Activated CD8-positive, alpha-beta memory T cell treated with anti-CD3 and anti-CD28 coated beads, Interleukin-2, amount 50 U/mL, for 1 hour (primary cell): ENCODE data around the gene KRTDAP.
"Not testable (repeated sequence)": the region's sequence is repeated elsewhere in the genome, so short reads cannot be mapped to it uniquely, and the experiment has no call there.

Experiments used
- DNase-seq: peaks from one replicate; pipeline ENCODE4 v3.0.0-alpha.2; 2020; ENCODE audit errors: extremely low read depth

KRTDAP gene

DNA sequence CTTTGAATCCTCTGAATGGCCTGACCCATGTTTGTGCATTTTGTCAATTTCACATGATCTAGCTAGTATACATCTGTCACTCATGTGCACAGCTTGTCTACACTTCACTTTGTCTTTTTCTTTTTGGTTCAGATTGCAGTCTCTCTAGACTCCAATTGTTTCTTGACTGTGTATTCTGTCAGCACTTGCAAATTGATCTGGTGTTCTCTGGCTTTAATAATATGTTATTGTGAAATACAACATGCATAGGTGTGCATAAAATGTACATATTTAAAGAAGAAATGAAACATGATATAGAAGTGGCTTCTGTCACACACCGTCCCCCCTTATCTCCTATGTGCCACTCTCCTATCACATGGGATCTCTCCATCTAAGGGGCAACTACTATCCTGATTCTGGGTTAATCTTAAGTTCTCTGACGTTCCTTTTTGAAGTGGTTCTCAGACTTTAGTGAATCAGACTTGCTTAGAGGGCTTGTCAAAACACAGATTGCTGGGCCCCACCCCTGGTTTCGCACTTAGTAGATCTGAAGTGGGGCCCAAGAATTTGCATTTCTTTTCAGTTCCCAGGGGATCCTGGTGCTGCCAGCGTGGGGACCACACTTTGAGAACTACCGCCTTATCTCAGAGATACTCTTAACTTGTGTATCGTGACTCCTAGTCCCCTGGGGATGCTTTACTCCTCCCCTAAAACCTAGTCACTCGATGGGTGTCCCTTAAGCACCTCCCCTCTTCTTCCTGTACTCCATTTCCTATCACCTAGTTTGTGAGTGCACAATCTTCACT is 5.8 kb downstream of the KRTDAP start:
- no peak for DNase-seq

DNA sequence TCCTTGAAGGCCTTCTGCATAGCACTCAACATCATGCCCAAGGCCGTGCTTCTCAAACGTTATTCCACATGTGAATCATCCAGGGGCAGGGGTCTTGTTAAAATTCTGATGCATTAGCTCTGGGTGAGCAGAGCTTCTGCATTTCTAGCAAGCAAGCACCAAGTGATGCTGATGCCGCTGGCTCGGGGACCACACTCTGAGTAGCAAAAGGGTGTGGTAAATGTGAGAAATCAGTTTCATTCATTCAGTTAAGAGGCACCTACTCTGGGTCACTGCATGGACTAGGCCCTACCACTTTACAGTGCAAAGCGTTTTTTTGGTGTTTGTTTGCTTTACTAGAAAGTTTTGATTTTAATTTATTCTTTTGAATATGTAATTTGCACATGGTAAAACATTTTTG is 7.2 kb downstream of the KRTDAP start:
- DNase-seq: no peak

DNA sequence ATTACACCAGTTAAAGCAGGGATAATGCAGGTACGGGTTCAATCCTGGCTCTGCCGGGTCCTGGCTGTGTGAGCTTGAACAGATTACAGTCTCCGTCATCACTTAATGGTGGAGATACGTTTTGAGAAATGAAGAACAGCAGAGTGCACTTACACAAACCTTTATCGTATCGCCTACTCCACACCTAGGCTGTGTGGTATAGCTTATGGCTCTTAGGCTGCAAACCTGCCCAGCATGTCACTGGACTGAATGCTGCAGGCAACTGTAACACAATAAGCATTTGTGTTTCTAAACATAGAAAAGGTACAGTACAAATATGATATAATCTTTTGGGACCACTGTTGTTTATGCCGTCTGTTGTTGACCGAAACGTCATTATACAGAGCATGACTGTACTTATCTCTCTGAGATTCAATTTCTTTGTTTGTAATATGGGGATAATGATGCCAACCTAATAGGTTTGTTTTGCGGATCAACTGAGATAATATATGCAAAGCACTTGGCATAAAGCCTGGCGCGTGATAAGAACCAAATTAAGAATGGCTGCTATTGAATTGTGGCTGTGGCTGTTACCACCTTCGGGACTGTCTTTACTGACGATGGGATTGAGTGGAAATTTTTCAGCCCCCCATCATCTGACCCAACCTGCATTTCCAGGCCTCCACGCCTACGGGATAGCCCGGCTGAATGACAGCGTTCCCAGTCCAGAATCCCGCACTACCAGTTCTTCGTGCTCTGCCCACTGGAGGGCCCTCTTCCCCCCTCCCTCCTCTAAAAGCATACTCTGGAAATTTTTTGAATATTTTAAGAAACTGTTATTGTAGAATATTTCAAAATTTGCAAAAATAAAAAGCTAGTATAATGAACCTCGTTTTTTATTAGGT is 11.2 kb downstream of the KRTDAP start:
- DNase-seq: no peak

DNA sequence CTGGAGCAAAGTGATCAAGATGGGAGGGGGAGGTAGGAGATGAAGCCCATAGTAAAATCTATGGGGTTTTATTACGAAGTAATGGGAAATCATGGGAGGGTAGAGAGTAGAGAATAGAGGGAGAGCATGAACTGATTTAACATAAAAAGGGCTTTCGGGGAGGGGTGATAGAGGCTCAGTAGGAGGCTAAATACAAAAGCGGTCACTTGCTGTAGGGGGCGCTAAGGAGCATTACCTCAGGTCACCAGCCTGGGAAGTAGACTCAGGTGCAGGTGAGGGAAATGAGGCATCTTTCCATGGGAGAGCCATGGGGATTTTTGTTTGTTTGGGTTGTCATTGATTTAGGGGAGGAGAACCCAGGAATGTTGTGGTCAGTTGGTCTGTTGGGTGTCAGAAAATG is 14.1 kb downstream of the KRTDAP start:
- DNase-seq: no peak

DNA sequence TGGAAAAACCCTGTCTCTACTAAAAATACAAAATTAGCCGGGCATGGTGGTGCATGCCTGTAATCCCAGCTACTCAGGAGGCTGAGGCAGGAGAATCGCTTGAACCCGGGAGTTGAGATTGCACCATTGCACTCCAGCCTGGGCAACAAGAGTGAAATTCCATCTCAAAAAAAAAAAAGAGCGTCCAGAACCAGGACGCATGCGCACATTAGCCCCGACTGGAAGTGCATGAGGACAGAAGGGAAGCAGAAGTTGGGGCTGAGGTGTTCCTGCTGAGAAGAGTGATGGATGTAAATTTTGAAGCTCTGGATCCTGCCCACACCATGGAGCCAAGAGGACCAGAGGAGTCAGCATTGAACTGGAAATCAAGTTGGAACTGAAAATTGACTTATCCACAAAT is 15.7 kb downstream of the KRTDAP start:
- DNase-seq: not testable (repeated sequence)

DNA sequence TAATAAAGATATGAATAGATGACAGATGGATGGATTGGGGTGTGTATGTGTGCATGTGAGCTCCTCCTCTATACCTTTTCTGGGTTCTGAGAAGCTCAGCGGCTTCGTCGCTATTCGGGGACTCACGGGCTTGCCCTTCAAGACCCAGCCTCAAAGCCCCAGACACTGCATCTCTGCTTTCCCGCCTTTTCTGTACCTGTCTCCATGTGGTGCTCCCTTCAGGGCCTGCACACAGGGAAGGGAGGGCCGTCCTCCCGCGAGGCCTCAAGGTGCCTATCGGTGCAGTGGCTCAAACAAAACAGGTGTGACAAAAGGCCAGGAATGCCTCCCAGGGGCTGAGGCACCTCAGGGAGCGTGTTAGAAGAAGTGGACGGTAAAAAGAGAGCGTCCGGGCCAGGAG is 16.2 kb downstream of the KRTDAP start:
- no peak for DNase-seq

DNA sequence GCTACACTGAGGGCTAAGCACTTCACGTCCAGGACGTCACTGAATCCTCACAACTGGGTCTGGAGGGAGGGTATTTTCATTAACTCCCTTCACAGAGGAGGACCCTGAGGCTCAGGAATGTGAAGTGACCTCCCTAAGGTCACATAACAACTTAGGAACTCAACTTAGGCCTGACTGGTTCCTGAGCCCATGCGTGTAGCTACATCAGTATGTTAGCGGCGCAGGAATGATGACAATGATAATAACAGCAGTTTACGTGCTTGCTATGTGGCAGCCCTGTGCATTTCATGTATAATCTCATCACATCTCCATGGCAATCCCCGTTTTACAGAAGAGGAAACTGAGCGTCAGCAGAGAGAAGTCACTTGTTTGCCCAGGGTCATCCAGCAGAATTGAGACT is 18.3 kb downstream of the KRTDAP start:
- DNase-seq: no peak

DNA sequence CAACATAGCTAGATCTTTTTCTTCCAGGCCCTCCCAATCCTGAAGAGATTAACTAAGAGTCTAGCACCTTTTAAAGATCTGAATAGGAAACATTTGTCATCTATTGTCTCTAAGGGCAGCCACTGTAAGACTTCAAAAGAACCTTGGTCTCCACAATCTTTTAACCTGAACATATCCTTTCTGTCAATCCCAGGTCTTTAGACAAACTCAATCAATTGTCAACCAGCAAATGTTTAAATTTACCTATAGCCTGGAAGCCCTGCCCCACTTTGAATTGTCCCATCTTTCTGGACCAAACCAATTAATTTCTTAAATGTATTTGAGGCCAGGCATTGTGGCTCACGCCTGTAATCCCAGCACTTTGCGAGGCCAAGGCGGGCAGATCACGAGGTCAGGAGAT is 19.2 kb downstream of the KRTDAP start:
- DNase-seq: not testable (repeated sequence)

DNA sequence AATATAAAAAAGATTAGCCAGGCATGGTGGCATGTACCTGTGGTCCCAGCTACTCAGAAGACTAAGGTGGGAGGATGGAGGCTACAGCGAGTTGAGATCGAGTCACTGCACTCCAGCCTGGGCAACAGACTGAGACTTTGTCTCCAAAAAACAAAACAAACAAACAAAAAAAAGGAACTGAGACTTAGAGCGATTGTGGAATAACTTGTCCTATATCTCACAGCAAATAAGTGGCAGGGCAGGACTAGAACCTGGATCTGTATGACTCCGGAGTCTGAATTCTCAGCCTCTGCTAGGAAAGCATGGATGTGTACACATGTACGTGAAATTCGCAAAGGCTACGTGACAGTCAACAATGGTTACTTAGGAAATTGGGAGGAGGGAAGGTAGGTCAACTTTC is 20.1 kb downstream of the KRTDAP start:
- no peak for DNase-seq

DNA sequence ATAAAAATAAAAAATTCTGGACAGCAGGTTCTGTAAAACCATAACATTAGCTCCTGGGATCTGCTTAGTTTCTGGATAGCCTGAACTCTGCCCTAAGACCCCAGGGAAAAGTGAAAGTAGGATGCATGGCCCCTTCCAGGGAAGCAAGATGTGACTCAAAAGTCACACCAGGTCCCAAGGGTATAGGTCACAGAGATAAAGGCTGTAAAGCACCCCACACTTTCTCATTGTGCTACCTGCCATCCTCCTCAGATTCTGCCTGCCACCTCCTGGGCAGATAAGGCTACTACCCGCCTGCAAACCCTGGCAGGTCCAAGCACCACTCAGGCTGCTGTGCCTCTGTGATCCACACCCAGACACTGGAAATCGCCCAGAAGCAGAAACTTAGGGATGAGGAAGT is 21.6 kb downstream of the KRTDAP start:
- DNase-seq: no peak

DNA sequence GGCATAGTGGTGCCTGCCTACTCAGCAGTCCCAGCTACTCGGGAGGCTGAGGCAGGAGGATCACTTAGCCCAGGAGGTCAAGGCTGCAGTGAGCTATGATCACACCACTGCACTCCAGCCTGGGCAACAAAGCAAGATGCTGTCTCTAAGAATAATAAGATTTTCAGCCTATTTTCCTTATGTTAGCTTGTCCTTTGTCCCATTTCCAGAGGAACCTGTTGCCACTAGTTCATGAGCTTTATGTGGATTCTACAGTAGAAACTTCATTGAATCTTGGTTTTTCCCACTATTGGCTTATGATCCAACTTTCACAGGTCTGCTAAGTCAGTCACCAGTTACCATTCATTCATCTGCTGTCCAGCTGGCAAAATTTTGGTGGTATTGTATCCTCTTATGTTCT is 24.0 kb downstream of the KRTDAP start:
- DNase-seq: no peak

DNA sequence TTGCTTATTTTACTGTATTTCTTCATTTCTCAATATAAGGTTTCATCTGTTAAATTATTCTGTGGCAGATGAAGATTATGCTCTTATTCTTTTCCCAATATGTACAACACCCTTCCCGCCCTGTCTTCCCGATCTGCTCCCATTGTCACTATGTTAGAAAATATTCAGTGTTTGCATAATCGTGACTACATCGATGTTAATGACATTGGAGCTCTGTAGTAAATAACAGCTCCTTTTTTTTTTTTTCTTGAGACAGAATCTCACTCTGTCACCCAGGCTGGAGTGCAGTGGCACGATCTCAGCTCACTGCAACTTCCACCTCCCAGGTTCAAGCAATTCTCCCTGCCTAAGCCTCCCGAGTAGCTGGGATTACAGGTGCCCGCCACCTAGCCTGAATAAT is 27.3 kb downstream of the KRTDAP start:
- DNase-seq: not testable (repeated sequence)

DNA sequence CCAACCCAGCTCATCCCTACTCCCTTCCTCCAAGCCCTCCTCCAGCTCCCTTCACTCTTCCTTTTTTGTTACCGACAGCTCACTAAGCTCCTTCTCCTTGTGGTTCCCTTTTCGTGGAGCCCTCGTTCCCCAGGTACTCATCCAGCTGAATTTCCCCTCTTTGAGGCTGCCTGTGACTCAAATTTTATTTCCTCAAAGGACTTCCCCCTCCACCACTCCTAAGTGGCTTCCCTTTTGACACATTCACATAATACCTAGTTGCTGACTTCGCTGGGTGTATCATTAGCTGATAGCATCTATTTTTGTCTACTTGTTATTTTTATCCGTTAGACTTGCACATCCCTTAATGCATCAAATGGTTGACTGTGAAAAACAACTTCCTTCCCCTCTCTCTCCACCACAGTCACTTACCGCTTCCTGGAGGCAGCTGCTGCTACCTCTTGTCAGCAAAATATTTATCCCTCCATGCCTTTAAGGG is 27.7 kb downstream of the KRTDAP start:
- DNase-seq: no peak

DNA sequence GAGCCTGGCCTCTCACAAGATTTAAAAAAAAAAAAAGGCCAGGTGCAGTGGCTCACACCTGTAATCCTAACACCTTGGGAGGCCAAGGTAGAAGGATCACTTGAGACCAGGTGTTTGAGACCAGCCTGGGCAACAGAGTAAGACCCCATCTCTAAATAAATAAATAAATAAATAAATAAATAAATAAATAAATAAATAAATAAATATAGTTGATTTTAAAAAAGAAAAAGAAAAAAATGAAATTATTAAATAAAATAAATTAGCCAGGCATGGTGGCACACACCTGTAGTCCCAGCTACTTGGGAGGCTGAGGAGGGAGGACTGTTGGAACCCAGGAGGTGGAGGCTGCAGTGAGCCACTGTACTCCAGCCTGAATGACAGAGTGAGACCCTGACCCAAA is 28.5 kb downstream of the KRTDAP start:
- not testable (repeated sequence) for DNase-seq

DNA sequence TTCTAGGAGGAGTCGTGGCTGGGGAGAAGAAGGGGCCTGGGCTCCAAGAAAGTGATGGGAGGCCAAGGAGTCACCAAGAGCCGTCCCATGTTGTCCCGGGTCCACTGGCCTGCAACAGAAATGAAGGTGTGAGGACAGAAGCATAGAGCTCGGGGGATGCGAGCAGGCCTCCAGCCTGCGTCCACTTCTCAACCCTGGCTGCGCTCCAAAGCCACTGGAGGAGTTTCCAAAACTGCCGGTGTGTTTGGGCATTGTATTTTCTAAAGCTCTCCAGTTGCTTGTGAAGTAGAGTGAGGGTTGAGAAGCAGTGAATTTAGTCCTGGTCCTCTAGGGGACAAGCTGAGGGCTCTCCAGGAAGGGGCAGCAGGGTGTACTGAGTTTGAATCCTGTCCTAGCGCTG is 29.2 kb downstream of the KRTDAP start:
- no peak for DNase-seq

DNA sequence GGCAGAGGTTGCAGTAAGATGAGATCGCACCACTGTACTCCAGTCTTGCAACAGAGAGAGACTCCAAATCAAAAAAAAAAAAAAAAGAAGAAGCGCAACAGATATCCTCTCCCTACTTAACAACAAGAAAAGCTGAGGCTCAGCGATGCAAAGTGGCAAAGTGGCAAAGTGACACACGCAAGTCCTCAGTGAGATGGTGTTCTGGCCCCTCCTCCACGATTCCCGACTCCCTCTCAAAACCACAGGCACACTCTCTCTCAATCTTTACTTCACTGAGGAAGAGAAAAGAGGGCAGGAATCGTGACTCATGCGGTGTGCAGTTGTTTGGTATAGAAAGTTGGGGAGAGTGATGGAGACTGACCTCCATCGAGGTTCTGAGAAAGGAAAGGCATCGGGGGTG is 29.7 kb downstream of the KRTDAP start:
- DNase-seq: no peak

DNA sequence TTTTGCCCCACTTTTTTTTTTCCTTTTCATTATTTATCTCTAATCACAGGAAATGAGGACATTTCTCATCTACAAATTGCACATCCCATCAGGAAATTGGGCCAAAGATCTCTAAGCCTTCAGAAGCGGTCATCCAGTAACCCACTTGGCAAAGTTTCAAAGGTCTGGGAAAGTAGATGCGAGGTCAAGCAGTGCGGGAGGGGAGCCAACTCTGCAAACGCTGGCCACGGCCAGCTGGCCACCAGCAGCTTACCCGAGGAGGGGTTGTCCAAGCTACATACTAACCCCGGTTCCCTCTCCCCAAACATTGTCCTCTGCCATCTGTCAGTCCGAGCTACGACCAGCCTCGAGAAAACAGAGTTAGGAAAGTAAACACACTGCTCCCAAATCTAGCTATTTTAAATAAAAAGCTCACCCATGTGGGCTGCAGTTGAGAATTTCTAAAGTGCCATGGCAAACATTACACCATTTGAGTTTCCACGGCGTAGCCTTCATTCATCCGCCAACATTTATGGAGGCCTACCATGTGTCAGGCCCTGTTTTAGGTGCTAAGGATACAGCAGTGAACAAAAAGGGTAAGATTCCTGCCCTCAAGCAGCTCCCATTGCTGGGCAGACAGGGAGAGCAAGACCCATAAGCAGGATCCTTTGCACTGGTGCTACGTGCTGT is 30.7 kb downstream of the KRTDAP start:
- no peak for DNase-seq

DNA sequence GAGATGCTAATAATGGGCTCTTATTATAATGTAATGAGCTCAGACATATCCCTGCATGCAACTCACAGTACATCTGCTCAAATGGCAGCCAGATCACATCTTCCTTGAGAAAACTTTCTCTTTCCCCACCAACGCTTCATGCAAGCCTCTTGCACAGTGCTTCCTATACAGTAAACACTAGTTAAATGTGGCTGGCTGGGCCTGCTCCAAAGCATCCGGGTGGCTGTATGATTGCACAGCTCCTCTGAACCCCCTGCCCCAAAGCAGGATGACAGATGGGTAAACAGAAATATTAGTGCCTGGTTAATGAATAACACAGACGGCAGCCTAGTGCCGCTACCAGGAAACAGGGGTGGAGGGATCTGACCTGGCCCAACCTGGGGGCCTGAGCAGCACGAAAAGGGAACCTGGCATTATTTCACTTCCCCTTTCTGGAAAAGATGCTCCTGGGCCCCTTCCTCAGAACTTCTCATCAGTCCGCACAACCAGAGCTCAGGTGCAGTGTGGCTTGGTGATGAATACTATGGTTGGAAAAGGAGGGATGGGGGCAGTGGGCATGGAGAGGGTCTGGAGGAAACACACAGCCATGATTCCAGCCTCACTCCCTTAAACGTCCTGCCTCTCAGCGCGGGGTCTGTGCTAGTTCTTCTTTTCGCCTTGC is 31.4 kb downstream of the KRTDAP start:
- DNase-seq: no peak

DNA sequence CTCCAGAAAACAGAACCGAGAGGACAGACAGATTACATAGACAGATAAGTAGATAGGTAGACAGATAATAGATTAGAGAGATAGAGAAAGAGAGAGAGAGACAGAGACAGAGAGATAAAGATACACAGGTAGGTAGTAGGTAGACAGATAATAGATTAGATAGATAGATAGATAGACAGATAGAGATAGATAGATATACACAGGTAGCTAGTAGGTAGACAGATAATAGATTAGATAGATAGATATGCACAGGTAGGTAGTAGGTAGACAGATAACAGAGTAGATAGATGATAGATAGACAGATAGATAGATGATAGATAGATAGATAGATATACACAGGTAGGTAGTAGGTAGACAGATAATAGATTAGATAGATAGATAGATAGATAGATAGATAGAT is 32.1 kb downstream of the KRTDAP start:
- no peak for DNase-seq

DNA sequence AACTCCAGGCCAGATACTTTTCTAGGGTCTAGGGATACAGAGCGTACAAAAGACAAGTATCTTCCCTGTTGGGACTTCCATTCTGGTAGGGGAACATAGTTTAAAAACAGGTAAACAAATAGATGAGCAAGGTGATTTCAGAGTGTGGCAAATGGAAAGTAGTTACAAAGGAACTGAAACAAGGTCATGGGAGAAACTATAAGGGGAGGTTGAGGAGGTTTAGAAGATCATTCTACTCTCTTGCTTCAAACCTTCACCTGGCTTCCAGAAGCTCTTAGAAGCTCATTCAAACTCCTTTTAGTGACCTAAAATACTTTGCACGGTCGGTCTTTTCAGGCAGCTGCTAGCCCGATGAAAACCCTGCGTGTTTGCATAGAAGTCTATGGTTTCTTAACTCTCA is 33.1 kb downstream of the KRTDAP start:
- no peak for DNase-seq

DNA sequence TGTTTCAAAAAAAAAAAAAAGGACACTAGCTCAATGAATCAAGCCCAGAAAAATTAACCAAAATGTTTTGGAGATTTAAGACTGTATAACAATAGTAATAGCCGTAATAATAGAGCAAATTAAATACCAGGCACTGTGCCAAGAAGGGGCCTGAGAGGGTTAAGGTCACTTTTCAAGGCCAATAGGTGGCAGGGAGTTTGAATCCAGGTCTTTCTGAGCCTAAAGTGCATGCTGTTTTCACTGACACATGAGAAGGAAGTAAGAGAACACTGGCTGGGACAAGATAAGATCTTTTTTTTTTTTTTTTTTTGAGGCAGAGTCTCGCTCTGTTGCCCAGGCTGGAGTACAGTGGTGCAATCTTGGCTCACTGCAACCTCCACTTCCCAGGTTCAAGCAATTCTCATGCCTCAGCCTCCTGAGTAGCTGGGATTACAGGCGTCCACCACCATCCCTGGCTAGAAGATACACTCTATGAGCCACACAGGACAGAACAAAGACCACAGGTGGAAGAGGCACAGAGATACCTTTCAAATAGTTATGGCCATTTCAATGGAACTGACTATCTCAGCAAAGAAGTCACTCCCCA is 34.6 kb downstream of the KRTDAP start:
- no peak for DNase-seq

DNA sequence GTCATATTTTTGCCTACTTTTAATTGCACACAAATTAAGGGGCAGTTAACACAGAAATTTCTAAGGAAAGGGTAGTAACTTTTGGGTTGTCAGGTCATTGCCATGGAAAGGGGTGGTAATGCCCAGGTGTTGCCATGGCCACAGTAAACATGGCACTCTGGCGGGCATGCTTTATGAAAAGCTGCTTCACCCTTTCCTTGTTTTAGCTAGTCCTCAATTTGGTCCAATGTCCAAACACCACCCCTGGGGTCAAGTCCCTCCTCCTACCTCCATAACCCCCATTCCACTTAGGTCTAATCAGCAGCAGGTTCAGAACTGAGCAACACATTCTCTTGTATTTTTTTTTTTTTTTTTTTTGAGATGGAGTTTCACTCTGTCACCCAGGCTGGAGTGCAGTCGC is 35.6 kb downstream of the KRTDAP start:
- no peak for DNase-seq
